Renal cortex interstitium (tissue), 15 donors: ENCODE data around the gene TDG. TPM values are rescaled to one million over a fixed set of nuclear protein-coding genes. Genes with fewer than 3 reads are reported as not detected.

Source experiments
- DNase-seq, 11 donors: peaks; one replicate each; pipeline ENCODE4 v3.0.0-alpha.2; 2013; ENCODE audit warnings: low read depth in 9 of 11, low spot score in 4 of 11; ENCODE audit errors: extremely low read depth in 1 of 11
- long read RNA-seq, 16 experiments: transcript quantifications; one replicate each; lab custom pipeline, GENCODE V29; 2026
- polyA plus RNA-seq, 3 donors: library from polyadenylated mRNA; unstranded; fragments of 120-200 nt; gene quantifications; one replicate each; pipeline ENCODE4 v1.2.1, GENCODE V29; 2013; ENCODE audit not compliant: insufficient read length in 3 of 3

The TDG gene
- polyA plus RNA-seq, result 10 to 100 TPM; 51.1 to 64.6 (median 53.0) TPM
- long read RNA-seq, donor 1, transcript TDG-202 (10 exons, 3,251 nt), result minor isoform, 6 of 16 reads
- long read RNA-seq, donor 1, transcript TDG-208 (3 exons, 1,139 nt), result major isoform, 10 of 16 reads
- long read RNA-seq, donor 1, partial matches to known transcripts, result 0 of 16 reads
- long read RNA-seq, donor 1, other reads (novel, unspliced or antisense), result 0 of 16 reads
- long read RNA-seq, donor 2, transcript TDG-208 (3 exons, 1,139 nt), result major isoform, 14 of 32 reads
- long read RNA-seq, donor 2, partial matches to known transcripts, result 14 of 32 reads
- long read RNA-seq, donor 2, other reads (novel, unspliced or antisense), result 0 of 32 reads
- long read RNA-seq, donor 3, transcript TDG-202 (10 exons, 3,251 nt), result minor isoform, 8 of 20 reads
- long read RNA-seq, donor 3, transcript TDG-208 (3 exons, 1,139 nt), result major isoform, 10 of 20 reads
- long read RNA-seq, donor 3, partial matches to known transcripts, result 0 of 20 reads
- long read RNA-seq, donor 3, other reads (novel, unspliced or antisense), result 0 of 20 reads
- long read RNA-seq, donor 4, transcript TDG-208 (3 exons, 1,139 nt), result major isoform, 9 of 13 reads
- long read RNA-seq, donor 4, partial matches to known transcripts, result 0 of 13 reads
- long read RNA-seq, donor 4, other reads (novel, unspliced or antisense), result 0 of 13 reads
- long read RNA-seq, donor 5, result 0 reads
- long read RNA-seq, donor 6, transcript TDG-208 (3 exons, 1,139 nt), result major isoform, 15 of 19 reads
- long read RNA-seq, donor 6, partial matches to known transcripts, result 0 of 19 reads
- long read RNA-seq, donor 6, other reads (novel, unspliced or antisense), result 0 of 19 reads
- long read RNA-seq, donor 7, transcript TDG-202 (10 exons, 3,251 nt), result minor isoform, 5 of 28 reads
- long read RNA-seq, donor 7, transcript TDG-208 (3 exons, 1,139 nt), result major isoform, 14 of 28 reads
- long read RNA-seq, donor 7, partial matches to known transcripts, result 7 of 28 reads
- long read RNA-seq, donor 7, other reads (novel, unspliced or antisense), result 0 of 28 reads
- long read RNA-seq, donor 8, transcript TDG-208 (3 exons, 1,139 nt), result major isoform, 35 of 39 reads
- long read RNA-seq, donor 8, partial matches to known transcripts, result 0 of 39 reads
- long read RNA-seq, donor 8, other reads (novel, unspliced or antisense), result 0 of 39 reads
- long read RNA-seq, donor 9, transcript TDG-208 (3 exons, 1,139 nt), result major isoform, 11 of 14 reads
- long read RNA-seq, donor 9, partial matches to known transcripts, result 0 of 14 reads
- long read RNA-seq, donor 9, other reads (novel, unspliced or antisense), result 0 of 14 reads
- long read RNA-seq, donor 10, transcript TDG-208 (3 exons, 1,139 nt), result major isoform, 23 of 27 reads
- long read RNA-seq, donor 10, partial matches to known transcripts, result 0 of 27 reads
- long read RNA-seq, donor 10, other reads (novel, unspliced or antisense), result 0 of 27 reads
- long read RNA-seq, donor 11, transcript TDG-208 (3 exons, 1,139 nt), result major isoform, 5 of 9 reads
- long read RNA-seq, donor 11, partial matches to known transcripts, result 0 of 9 reads
- long read RNA-seq, donor 11, other reads (novel, unspliced or antisense), result 0 of 9 reads
- long read RNA-seq, donor 12, transcript TDG-208 (3 exons, 1,139 nt), result major isoform, 8 of 10 reads
- long read RNA-seq, donor 12, partial matches to known transcripts, result 0 of 10 reads
- long read RNA-seq, donor 12, other reads (novel, unspliced or antisense), result 0 of 10 reads
- long read RNA-seq, donor 13, result 0 reads
- long read RNA-seq, donor 14, transcript TDG-208 (3 exons, 1,139 nt), result major isoform, 9 of 12 reads
- long read RNA-seq, donor 14, partial matches to known transcripts, result 0 of 12 reads
- long read RNA-seq, donor 14, other reads (novel, unspliced or antisense), result 0 of 12 reads
- long read RNA-seq, donor 15, transcript TDG-208 (3 exons, 1,139 nt), result major isoform, 6 of 7 reads
- long read RNA-seq, donor 15, partial matches to known transcripts, result 0 of 7 reads
- long read RNA-seq, donor 15, other reads (novel, unspliced or antisense), result 0 of 7 reads
- long read RNA-seq, donor 16, transcript TDG-208 (3 exons, 1,139 nt), result major isoform, 22 of 37 reads
- long read RNA-seq, donor 16, transcript TDG-202 (10 exons, 3,251 nt), result minor isoform, 12 of 37 reads
- long read RNA-seq, donor 16, partial matches to known transcripts, result 0 of 37 reads
- long read RNA-seq, donor 16, other reads (novel, unspliced or antisense), result 0 of 37 reads

DNA sequence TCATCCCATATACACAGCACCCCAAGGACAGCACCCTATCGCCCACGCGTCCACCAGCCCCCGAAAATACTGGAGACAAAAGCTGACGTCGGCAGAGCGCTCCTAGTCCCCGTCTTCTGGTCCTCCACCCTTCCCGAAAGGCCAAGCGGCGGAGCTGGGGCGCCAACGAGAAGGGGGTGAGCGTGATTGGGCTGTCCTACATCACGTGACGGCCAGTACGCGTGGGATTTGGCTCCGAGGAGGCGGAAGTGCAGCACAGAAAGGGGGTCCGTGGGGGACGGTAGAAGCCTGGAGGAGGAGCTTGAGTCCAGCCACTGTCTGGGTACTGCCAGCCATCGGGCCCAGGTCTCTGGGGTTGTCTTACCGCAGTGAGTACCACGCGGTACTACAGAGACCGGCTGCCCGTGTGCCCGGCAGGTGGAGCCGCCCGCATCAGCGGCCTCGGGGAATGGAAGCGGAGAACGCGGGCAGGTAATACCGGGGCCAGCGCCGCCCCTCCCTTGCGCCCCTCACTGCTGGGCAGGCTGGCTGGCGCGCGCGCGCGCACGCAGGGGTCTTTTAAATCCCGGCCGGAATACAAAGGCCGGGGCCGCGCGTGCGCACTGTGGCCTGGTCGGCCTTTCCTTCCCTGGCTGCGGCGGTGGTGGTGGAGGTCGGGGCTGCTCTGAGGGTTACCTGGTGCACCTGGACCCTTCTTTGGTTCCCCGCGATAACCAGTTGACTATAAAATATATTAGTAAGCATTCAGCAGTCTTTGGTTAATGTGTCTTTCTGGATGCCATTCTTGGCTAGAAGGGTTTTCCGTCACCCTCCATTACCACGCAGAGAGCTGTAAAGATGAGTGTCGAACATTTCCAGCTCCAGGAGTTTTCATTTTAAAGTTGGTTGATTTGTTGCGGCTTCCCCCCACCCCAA is at the start of gene TDG:
Gene TDG, plus strand, starts transcription at position 283 of the 915 bp plus-strand sequence. Its CDS starts 166 bp downstream, at position 449.
- peak; percentile 91 to 99 (median 98) for DNase-seq

- no peak for DNase-seq
Observed at GRCh38 chr12:103917873-103918272, 47.8 kb upstream of the TDG start.

- DNase-seq, result no peak
Observed at GRCh38 chr12:103924761-103925641, 40.7 kb upstream of the TDG start.

- DNase-seq, result peak in 5 of 11 donors; percentile 7 to 29 (median 12)
Observed at GRCh38 chr12:103928682-103929045, 37.0 kb upstream of the TDG start.

DNA sequence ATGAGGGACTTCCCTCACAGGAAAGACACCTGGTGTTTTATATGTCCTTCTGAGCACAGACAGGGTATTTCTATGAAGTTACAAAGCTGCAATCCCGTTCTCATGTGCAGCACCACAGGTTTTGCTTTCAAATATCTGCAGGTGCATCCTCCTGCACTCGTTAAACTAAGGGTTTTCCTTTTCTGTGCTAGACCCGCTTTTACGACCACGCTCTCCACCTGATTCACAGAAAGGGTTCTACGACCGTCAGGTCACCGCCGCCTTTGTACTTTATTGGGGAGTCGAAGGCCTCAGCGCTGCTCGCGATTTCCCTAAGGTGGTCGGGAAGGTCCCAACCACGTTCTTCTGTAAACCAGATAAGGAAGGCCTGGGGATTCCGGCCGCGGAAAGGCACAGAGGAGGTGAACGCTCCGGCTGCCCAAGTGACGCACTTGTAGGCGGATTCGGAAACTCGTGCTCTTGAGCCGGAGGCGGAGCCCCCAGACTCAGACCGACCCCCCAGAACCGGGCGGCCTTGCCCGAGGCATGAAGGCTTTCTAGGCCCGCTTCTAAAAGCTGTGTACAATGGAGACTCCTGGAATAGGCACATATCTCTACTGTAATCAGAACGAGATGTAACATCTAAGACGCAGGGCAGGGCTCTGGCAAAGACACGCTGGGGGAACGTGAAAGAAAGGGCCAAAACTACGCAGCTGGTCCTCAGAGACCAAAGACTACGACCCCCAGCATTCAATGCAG is 36.5 kb upstream of the TDG start:
- DNase-seq, result peak; percentile 77 to 93 (median 89)

DNA sequence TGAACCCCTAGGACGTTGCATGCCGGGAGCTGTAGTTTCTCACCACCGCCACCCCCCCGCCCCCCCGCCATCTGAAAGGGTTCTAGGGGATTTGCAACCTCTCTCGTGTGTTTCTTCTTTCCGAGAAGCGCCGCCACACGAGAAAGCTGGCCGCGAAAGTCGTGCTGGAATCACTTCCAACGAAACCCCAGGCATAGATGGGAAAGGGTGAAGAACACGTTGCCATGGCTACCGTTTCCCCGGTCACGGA is 36.0 kb upstream of the TDG start:
- no peak for DNase-seq

GRCh38 chr12:103930034-103930786 is 35.5 kb upstream of the TDG start, which contains the start of gene HSP90B1:
TSS of gene HSP90B1 (plus strand) at chr12:103930410. CDS start at chr12:103930516, 106 bp downstream.
- DNase-seq, result peak; percentile 99 to 100 (median 99)

DNA sequence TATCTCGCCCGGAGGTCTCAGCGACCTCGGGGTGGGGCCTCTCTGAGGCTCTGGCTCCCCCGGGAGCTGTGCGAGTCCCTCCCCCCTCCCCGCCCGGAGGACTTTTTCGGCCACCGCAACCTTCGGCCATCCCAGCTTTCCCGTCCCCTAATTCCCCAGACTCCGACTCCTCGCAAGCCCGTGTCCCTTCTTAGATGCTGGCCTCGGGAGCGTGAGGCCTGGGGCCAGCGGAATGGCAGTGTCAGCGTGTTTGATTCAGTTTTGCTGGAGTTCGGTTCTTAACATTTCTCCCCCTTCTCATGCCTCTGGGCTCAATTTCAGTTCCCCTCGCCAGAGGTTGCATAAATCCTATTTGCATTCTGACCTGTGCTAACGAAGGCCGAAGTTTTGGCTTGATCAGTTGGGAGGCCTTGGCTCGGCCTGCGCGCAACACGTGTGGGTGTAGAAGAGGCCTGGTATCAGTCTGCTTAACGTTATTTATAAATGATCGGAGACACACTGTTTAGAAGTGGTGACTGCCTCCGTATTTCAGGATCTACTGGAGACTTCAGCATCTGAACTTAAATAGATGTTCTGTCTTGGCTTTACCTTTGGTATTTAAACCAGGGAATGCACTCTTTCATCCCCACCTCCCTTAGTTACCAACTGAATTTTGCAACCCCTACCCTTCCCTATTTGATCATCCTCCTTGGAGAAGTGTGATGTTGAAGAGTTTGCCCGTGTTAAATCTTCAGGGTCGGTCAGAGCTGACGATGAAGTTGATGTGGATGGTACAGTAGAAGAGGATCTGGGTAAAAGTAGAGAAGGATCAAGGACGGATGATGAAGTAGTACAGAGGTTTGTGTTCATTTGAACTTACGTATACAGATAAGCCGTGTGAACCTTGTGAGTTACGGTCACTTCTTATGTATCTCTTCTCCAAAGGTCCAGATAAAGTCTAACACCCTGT is 34.6 kb upstream of the TDG start:
- peak in 7 of 11 donors; percentile 19 to 53 (median 22) for DNase-seq

GRCh38 chr12:103933237-103933636 is 32.4 kb upstream of the TDG start:
- no peak for DNase-seq

DNA sequence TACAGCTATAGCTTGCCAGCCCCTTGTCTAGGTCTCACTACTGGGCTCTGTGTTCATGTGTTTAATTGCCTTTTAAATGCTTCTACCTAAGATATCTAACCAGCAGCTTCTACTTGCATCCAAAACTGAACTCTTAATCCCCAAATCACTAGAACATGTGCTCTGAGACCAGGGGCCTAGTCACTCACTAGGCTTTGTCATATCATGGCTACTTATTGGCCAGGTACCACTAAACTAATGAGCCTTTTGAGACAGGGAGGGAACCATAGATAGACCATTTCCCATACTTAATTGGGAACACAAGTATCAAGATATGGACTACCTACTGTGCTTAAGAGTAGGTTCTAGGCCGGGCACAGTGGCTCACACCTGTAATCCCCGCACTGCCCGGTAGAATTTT is 29.0 kb upstream of the TDG start:
- no peak for DNase-seq

DNA sequence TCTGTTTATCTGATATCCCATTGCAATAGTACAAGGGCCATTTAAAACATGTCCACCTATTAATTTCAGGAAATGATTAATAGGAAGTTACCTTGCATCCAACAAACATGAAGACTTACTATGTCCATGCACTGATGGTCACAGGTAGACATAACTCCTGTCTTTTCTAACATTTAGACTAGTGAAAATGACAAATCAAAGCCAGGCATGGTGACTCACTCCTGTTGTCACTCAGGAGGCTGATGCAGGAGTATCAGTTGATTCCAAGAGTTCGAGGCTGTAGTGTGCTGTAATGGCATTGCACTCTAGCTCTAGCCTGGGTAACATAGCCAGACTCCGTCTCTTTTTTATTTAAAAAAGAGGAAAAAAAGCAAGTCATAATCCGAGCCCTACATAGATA is 20.7 kb upstream of the TDG start:
- no peak for DNase-seq

DNA sequence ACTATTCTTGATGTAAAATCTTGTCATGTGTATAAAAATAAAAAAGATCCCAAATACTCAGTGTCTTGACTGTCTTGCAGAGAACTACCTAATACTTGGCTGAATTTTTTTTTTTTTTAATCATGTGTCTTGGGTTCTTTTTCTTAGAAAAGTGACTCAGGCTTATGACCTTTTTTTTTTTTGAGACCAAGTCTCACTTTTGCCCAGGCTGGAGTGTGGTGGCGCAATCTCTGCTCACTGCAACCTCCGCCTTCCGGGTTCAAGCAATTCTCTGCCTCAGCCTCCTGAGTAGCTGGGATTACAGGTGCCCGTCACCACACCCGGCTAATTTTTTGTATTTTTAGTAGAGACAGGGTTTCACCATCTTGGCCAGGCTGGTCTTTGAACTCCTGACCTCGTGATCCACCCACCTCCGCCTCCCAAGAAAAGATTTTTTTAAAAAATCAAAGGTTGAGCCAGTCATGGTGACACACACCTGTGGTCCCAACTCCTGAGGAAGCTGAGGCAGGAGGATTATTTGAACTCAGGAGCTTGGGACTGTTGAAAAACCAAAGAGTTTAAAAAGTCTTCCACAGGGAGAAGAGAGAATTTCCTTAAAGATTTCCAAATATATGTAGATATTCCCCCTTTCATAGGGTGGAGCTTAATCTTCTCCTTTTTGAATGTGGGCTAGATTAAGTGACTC is 17.7 kb upstream of the TDG start:
- no peak for DNase-seq
